C4-2B (cell line): ENCODE results near the gene NR1H4.

Experiments used
- CTCF ChIP-seq: fragments of 450-650 bp; conservative IDR thresholded peaks from 2 replicates; pipeline ENCODE4 v1.5.1; 2017; ENCODE audit warnings: mild to moderate bottlenecking
- ZFX ChIP-seq: fragments of 450-650 bp; IDR thresholded peaks from 2 replicates; pipeline ENCODE4 v1.6.1; 2017

- no peak for TF ChIP-seq CTCF
- TF ChIP-seq ZFX, result no peak
These were observed 17.4 kb downstream of the NR1H4 start for GRCh38 chr12:100491104-100491503.
